NCI-H82 treated with DMSO at 0.1 percent for 48 hours (cell line): Measurements from ENCODE around the gene FYB1.

Source experiments
- DNase-seq: peaks from one replicate; lab custom pipeline; 2025; ENCODE audit not compliant: unreplicated experiment; lab: John Stamatoyannopoulos, UW

The FYB1 gene

GRCh38 chr5:39092581-39093351 is 126.6 kb downstream of the FYB1 start:
- no peak for DNase-seq

DNA sequence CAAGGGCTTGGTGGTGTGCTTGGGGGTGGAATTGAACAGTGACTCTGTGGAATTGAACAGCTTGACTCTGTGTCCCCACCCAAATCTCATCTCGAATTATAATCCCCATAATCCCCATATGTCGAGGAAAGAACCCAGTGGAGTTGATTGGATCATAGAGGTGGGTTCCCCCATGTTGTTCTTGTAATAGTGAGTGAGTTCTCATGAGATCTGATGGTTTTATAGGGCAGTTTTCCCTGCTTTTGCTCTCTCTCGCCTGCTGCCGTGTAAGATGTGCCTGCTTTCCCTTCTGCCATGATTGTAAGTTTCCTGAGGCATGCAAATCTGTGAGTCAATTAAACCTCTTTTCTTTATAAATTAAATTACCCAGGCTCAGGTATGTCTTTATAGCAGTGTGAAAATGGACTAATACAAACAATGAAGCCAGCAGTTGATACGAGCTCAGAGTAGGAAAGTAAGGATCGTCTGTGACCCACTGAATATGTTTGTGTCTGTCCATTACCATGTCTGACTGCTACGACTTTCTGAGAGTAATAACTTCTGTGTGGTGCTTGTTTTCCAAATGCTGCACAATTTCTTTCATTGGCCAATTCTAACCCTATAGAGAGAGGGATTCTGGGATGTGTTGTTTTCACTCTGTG is 127.3 kb downstream of the FYB1 start:
- no peak for DNase-seq

GRCh38 chr5:39083968-39084367 is 135.4 kb downstream of the FYB1 start:
- no peak for DNase-seq

GRCh38 chr5:39082995-39083394 is 136.4 kb downstream of the FYB1 start:
- no peak for DNase-seq

DNA sequence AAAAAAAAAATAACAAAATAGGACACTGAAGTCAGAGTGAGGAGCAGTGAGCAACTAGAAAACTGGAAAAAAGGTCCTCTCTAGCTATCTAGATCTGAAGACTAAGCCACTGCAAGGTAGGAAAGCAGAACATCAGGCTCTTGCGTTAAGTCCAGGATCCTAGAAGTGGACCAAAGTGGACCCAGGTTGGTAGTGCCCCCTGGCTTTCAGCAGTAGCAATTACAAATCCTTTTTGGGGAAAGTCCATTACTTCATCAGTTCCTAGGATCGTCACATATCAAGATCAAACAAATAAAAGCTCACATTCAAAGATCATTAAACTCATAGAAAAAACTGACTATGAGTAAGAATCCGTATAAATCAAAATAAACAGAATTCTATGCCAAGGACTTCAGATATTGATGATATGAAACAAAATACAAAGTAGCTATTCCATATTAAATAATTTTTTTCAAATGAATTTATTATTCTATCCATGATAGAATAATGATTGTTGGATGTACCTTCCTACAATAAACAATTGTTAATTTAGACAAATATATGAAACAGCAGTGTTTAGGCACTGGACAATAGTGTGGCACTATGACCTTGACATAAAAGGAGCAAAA is 138.7 kb downstream of the FYB1 start:
- DNase-seq: no peak

DNA sequence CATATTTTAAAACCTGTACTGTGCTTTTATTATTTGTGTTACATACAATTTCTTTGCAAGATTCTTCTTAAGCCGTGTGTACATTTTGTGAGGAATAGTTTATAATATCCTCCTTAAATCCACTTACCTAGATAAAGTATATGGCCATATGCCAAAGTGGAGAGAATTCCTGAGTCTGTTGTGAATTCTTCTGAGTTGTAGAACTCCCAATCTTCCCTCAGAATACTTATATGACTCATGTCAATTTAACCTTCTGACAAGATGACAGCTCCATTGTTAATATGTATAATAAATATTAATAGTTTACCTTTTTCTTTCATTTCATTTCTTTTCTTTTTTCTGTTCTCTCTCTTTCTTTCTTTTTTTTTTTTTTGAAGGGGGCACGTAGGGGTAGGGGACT is 139.2 kb downstream of the FYB1 start:
- no peak for DNase-seq

GRCh38 chr5:39079147-39079546 is 140.2 kb downstream of the FYB1 start:
- DNase-seq: no peak

DNA sequence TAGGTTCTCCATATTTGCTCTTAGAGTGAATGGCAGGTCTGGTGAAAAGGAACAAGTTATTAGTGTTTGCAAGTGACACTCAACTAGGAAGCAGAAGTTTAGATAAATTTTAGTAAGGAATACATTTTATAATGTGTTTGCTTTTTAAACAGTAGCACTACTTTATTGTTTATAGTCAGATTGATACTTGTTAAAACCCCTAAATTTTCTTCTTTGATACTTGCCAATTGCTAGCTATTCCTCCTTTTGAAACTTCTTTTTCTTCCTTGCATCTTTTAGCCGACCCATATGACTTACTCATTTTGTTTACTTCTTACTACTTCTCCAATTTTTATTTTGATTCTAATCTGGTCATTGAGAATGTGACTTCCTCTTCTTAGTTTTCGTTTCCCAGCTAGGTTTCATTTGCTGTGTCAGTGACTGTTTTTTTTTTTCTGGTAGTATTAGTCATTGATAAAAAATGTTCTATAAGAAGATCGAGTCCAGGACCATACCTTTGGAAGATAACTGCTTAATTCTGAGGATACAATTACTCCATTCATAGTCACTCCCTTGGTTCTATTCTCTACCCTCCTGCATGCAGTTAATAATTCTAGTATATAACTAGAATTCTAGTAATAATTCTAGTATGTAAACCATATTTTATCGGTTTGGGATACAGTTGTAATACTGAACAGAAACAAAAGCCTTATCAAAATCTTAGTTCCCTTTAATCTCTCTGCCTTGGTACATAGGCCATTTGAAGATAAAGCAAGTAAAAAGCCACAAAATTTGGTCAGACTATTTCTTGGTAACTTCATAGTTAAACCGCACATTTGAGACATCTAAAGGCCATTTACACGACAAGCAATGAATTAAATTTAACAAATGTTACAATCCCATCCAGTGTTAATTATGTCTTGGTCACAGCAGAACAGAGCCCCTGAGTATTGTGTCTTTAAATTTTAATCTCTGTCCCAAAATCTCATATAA is 142.3 kb downstream of the FYB1 start:
- DNase-seq: no peak

DNA sequence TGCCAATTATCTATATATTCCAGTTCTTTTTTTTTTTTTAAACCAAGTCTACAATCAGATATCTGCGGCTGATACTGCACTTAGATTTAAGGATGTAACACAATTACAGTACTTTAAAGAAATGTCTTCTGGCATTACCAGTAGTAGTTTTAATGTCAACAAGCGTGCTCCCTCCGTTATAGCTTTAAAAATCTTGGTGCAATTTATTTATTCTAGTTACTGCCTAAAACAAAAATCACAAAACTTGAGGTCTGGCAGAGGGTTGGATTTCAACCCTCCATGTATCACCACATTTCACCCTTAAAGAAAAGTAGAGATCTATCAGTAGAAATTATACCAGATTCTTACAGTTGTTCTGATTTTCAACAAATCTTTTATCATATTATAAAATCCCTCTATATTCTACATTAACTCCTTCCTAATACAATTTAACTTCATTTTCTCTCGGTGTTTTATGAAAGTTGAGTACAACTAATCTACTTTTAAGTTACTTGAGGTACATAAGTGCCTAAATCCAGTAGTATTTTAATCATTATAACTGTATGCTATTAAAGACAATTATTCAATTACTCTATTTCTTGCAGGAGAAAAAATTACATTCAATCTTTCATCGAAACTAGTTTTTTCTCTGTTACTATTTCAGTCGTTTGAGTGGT is 143.1 kb downstream of the FYB1 start:
- DNase-seq: no peak

GRCh38 chr5:39074017-39074814 is 145.1 kb downstream of the FYB1 start, which contains the start of gene RICTOR:
Gene RICTOR (minus strand): TSS chr5:39074399. CDS start chr5:39074377, 22 bp downstream.
- peak; percentile 45 for DNase-seq

- DNase-seq: no peak
Measured at GRCh38 chr5:39073767-39074016, 145.7 kb downstream of the FYB1 start.

DNA sequence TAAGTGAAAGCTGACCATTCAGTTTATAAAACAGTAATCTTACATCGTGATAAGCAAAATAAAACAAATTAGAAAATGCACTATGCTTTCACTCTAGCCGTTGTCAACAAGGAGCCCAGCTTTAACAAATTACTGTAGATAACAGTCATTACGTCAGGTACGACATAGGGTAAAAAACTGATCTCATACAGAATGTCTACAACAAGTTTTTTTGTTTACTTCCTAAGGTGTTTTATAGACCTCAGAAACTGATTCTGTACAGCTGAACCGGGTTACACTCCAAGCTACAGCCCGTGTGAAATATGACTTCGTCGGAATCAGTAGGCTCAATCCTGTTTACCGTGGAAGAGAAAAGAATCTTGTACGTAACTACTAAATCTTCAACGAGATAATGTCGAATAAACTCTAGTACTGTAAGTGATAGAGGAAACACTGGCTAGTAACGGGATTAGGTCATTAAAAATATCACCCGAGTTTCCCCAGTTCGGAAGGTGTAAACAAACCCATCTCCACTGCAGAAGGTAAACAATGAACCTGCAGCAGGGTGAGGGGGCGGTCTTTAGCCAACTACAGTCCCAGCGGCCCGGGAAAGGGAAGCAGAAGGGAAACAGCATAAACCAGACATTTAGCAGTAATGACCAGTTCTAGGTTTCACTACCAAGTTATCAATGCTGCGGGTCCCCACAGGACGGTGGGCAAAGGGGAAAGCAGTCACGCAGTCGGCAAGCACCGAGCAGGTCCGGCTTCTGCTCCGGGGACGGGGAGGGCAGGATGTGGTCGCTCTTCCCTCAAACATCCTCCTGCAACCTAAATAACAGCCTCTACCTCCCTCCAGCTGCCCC is 146.2 kb downstream of the FYB1 start:
- DNase-seq: peak; percentile 10

DNA sequence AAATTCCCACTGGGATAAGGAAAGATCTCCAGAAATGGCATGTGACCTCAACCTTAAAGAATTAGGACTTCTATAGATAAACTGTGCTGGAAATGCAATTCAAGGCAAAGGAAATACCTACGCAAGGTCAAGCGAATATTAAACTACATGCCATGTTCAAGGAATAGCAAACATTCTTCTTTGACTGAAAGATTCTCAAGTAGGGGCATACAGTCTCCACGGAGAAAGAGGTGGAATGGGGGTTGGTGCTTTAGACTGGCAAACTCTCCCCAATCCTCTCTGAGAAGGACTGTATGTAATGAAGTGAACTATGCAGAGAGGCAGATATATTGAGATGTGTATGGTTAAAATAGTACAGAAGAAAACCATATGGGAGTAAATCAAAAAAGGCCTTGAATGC is 151.3 kb downstream of the FYB1 start:
- no peak for DNase-seq

- no peak for DNase-seq
Measured at GRCh38 chr5:39064450-39064849, 154.9 kb downstream of the FYB1 start.

DNA sequence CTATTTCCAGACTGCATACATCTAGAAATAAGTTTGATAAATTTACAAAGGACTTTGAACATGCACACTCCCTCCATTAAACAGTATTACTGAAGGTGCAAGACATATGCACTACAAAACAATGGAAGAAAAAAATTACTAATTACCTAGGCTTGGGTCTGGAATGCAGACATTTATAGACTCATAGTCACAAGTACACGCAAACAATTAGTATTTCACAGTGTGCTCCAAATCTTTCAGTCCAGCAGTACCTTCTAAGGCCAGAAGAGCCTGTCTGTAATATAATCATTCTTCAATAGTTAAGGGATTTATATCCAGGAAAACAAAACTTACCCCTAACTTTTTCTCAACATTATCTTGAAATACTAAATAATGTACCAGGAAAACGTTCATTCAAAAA is 156.3 kb downstream of the FYB1 start:
- no peak for DNase-seq

- DNase-seq: no peak
Measured at GRCh38 chr5:39062530-39062929, 156.8 kb downstream of the FYB1 start.

DNA sequence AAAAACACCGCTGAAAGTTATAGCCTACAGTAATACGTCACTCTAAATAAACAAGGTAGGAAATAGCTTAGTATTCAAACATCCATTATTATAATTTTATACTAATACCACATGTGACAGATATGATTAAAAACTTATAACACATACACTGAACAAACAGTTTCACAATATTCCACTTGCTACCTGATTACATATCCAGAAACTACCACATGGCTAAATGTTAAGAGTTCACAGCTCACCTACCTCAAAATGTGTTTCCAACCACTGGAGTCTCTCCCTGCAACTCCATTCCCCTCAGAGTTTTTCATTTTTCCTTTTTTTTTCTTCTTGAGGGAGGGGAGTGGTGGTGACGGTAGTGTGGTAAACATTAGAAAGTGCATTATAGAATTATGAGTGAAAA is 157.3 kb downstream of the FYB1 start:
- no peak for DNase-seq

GRCh38 chr5:39059064-39059463 is 160.3 kb downstream of the FYB1 start:
- no peak for DNase-seq
